Measurements from ENCODE around the gene KRT1.

DNA sequence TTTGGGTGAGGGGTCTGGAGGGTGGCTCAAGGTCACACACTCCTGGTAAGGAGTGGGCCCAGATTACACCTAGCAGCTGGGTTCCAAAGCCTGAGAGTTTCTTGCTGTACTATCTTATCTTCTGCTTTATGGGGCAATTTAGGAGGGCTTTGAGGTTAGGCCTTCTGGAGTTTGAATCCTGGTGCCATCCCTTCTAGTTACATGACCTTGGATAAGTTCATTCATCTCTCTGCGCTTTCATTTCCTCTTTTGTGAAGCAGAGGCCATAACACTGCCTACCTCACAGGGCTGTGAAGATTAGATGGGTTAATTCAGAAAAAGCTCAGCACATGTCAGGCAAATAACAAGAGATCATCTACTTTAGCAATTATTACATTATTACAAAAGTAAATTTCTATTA, 30.5 kb upstream of the KRT1 start:
- TF ChIP-seq, protein P1, sequence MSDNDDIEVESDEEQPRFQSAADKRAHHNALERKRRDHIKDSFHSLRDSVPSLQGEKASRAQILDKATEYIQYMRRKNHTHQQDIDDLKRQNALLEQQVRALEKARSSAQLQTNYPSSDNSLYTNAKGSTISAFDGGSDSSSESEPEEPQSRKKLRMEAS (IDR thresholded peaks at IDR 0.05), result no peak
- TF ChIP-seq, protein P2, sequence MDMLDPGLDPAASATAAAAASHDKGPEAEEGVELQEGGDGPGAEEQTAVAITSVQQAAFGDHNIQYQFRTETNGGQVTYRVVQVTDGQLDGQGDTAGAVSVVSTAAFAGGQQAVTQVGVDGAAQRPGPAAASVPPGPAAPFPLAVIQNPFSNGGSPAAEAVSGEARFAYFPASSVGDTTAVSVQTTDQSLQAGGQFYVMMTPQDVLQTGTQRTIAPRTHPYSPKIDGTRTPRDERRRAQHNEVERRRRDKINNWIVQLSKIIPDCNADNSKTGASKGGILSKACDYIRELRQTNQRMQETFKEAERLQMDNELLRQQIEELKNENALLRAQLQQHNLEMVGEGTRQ (IDR thresholded peaks at IDR 0.05), result no peak
- TF ChIP-seq POLR2A (IDR thresholded peaks at IDR 0.05; ENCODE audit: low read length) (no peak), NFE2L2 (conservative IDR thresholded peaks at IDR 0.05; ENCODE audit: low read length) (no peak), ESRRA (IDR thresholded peaks at IDR 0.05; ENCODE audit: borderline replicate concordance, low read length) (no peak), RAD21 (conservative IDR thresholded peaks at IDR 0.05 in 1 of 2, IDR thresholded peaks at IDR 0.05 in 1 of 2) (no peak), JUN (IDR thresholded peaks at IDR 0.05) (no peak), RFX5 (IDR thresholded peaks at IDR 0.05) (no peak), CEBPB (IDR thresholded peaks at IDR 0.05) (no peak)
- TF ChIP-seq, protein P3, sequence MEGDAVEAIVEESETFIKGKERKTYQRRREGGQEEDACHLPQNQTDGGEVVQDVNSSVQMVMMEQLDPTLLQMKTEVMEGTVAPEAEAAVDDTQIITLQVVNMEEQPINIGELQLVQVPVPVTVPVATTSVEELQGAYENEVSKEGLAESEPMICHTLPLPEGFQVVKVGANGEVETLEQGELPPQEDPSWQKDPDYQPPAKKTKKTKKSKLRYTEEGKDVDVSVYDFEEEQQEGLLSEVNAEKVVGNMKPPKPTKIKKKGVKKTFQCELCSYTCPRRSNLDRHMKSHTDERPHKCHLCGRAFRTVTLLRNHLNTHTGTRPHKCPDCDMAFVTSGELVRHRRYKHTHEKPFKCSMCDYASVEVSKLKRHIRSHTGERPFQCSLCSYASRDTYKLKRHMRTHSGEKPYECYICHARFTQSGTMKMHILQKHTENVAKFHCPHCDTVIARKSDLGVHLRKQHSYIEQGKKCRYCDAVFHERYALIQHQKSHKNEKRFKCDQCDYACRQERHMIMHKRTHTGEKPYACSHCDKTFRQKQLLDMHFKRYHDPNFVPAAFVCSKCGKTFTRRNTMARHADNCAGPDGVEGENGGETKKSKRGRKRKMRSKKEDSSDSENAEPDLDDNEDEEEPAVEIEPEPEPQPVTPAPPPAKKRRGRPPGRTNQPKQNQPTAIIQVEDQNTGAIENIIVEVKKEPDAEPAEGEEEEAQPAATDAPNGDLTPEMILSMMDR (IDR thresholded peaks at IDR 0.05), result no peak
- TF ChIP-seq, protein P4, sequence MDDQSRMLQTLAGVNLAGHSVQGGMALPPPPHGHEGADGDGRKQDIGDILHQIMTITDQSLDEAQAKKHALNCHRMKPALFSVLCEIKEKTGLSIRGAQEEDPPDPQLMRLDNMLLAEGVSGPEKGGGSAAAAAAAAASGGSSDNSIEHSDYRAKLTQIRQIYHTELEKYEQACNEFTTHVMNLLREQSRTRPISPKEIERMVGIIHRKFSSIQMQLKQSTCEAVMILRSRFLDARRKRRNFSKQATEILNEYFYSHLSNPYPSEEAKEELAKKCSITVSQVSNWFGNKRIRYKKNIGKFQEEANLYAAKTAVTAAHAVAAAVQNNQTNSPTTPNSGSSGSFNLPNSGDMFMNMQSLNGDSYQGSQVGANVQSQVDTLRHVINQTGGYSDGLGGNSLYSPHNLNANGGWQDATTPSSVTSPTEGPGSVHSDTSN (IDR thresholded peaks at IDR 0.05), result no peak
- TF ChIP-seq, protein P5, sequence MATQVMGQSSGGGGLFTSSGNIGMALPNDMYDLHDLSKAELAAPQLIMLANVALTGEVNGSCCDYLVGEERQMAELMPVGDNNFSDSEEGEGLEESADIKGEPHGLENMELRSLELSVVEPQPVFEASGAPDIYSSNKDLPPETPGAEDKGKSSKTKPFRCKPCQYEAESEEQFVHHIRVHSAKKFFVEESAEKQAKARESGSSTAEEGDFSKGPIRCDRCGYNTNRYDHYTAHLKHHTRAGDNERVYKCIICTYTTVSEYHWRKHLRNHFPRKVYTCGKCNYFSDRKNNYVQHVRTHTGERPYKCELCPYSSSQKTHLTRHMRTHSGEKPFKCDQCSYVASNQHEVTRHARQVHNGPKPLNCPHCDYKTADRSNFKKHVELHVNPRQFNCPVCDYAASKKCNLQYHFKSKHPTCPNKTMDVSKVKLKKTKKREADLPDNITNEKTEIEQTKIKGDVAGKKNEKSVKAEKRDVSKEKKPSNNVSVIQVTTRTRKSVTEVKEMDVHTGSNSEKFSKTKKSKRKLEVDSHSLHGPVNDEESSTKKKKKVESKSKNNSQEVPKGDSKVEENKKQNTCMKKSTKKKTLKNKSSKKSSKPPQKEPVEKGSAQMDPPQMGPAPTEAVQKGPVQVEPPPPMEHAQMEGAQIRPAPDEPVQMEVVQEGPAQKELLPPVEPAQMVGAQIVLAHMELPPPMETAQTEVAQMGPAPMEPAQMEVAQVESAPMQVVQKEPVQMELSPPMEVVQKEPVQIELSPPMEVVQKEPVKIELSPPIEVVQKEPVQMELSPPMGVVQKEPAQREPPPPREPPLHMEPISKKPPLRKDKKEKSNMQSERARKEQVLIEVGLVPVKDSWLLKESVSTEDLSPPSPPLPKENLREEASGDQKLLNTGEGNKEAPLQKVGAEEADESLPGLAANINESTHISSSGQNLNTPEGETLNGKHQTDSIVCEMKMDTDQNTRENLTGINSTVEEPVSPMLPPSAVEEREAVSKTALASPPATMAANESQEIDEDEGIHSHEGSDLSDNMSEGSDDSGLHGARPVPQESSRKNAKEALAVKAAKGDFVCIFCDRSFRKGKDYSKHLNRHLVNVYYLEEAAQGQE (IDR thresholded peaks at IDR 0.05), result no peak
- TF ChIP-seq, protein P6, sequence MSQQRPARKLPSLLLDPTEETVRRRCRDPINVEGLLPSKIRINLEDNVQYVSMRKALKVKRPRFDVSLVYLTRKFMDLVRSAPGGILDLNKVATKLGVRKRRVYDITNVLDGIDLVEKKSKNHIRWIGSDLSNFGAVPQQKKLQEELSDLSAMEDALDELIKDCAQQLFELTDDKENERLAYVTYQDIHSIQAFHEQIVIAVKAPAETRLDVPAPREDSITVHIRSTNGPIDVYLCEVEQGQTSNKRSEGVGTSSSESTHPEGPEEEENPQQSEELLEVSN (IDR thresholded peaks at IDR 0.05; ENCODE audit: borderline replicate concordance, low read depth), result no peak
